Astrocyte (in vitro differentiated cells and primary cell): Measurements from ENCODE around the gene RAPGEF2.

Source experiments
- CTCF ChIP-seq: IDR thresholded peaks from 2 replicates; pipeline ENCODE4 v1.5.1; 2011; ENCODE audit warnings: low read depth, mild to moderate bottlenecking, inconsistent platforms, low read length, moderate library complexity; ENCODE audit not compliant: insufficient read depth
- EZH2 ChIP-seq: IDR thresholded peaks from 2 replicates; pipeline ENCODE4 v1.6.1; 2012; ENCODE audit warnings: mild to moderate bottlenecking, low read length, inconsistent platforms; ENCODE audit not compliant: insufficient read depth

GRCh38 chr4:159240046-159240445 is 137.2 kb downstream of the RAPGEF2 start:
- TF ChIP-seq CTCF (no peak), EZH2 (no peak)
